ENCODE results near the gene SMYD3.

GRCh38 chr1:246338098-246338497 lies 169.0 kb downstream of the SMYD3 start:
- no peak for TF ChIP-seq POLR2AphosphoS5 (IDR thresholded peaks at IDR 0.05)
- no peak for TF ChIP-seq CTCF (IDR thresholded peaks at IDR 0.05 in 8 of 11, conservative IDR thresholded peaks at IDR 0.05 in 3 of 11)

Measured in spleen (tissue), 7 donors.